22Rv1 (cell line): ENCODE measurements around the gene ELOVL5.

Source experiments
- CTCF ChIP-seq: fragments of 450-650 bp; IDR thresholded peaks from 2 replicates; pipeline ENCODE4 v1.5.1; 2017; ENCODE audit warnings: mild to moderate bottlenecking
- ZFX ChIP-seq: fragments of 450-650 bp; IDR thresholded peaks from 2 replicates; pipeline ENCODE4 v1.6.1; 2017; ENCODE audit warnings: antibody characterized with exemption, borderline replicate concordance

- TF ChIP-seq CTCF (no peak), ZFX (no peak)
Observed at GRCh38 chr6:53310771-53311585, 37.8 kb downstream of the ELOVL5 start.
